Effector CD8-positive, alpha-beta T cell (primary cell): ENCODE data around the gene TSPY3.
"Not testable (repeated sequence)": the region's sequence is repeated elsewhere in the genome, so short reads cannot be mapped to it uniquely, and the experiment has no call there.

ENCODE experiments used
- DNase-seq: peaks from one replicate; lab custom pipeline; 2025; lab: John Stamatoyannopoulos, UW
- total RNA-seq, 4 experiments: gene quantifications; one replicate each; lab custom pipeline; 2026; lab: John Stamatoyannopoulos, UW

Gene TSPY3
- total RNA-seq, result 0 reads per million in 4 experiments

- DNase-seq, result not testable (repeated sequence)
Observed at GRCh38 chrY:9398121-9398520, at the start of gene TSPY3. Gene TSPY3 (plus strand): TSS chrY:9398421. CDS start chrY:9398467, 46 bp downstream.

GRCh38 chrY:9357497-9357896 is 40.7 kb upstream of the TSPY3 start, which contains the start of gene TSPY8:
Gene TSPY8 (plus strand): TSS chrY:9357797. CDS start chrY:9357843, 46 bp downstream.
- DNase-seq, result not testable (repeated sequence)

- DNase-seq, result not testable (repeated sequence)
Observed at GRCh38 chrY:9396527-9396926, 1.7 kb upstream of the TSPY3 start.
